AG09309 (cell line): Measurements from ENCODE around the gene MICAL3.

ENCODE experiments used
- DNase-seq: peaks from one replicate; pipeline ENCODE4 v3.0.0-alpha.2; 2010; ENCODE audit warnings: low read depth
- H3K4me3 ChIP-seq: 2 replicates; pipeline ENCODE4 v1.5.1; 2011; ENCODE audit warnings: mild to moderate bottlenecking, low read depth, low read length, moderate library complexity; ENCODE audit not compliant: control insufficient read depth
- CTCF ChIP-seq: IDR thresholded peaks from 2 replicates; pipeline ENCODE4 v1.5.1; 2011; ENCODE audit warnings: mild to moderate bottlenecking, low read depth, low read length, inconsistent platforms; ENCODE audit not compliant: insufficient read depth, control insufficient read depth; ENCODE audit errors: missing control alignments

MICAL3 gene

GRCh38 chr22:18070041-18070440 lies 45.7 kb upstream of the MICAL3 start:
- H3K4me3 ChIP-seq: no peak overlapping the region
- no peak for TF ChIP-seq CTCF
- DNase-seq: no peak

- DNase-seq: no peak
- TF ChIP-seq CTCF: no peak
- no peak overlapping the region for H3K4me3 ChIP-seq
These were observed 44.7 kb upstream of the MICAL3 start for GRCh38 chr22:18069041-18069440.

GRCh38 chr22:18068381-18068988 lies 44.1 kb upstream of the MICAL3 start:
- H3K4me3 ChIP-seq: no peak overlapping the region
- no peak for TF ChIP-seq CTCF
- DNase-seq: no peak

- H3K4me3 ChIP-seq: no peak overlapping the region
- TF ChIP-seq CTCF: no peak
- no peak for DNase-seq
These were observed 43.4 kb upstream of the MICAL3 start for GRCh38 chr22:18067548-18068341.

- H3K4me3 ChIP-seq: no peak overlapping the region
- TF ChIP-seq CTCF: no peak
- DNase-seq: no peak
These were observed 42.8 kb upstream of the MICAL3 start for GRCh38 chr22:18067121-18067520.

GRCh38 chr22:18066181-18066859 lies 42.0 kb upstream of the MICAL3 start:
- no peak for DNase-seq
- H3K4me3 ChIP-seq: no peak overlapping the region
- no peak for TF ChIP-seq CTCF
